Osteoblast (primary cell): ENCODE results near the gene SLC25A21. TPM values are rescaled to one million over a fixed set of nuclear protein-coding genes. Genes with fewer than 3 reads are reported as not detected.

Experiments used
- DNase-seq: peaks from one replicate; pipeline ENCODE4 v3.0.0; 2011; ENCODE audit warnings: low spot score, mixed read lengths; ENCODE audit not compliant: insufficient read length; ENCODE audit errors: missing footprints
- H2AFZ ChIP-seq: 2 replicates; pipeline ENCODE4 v1.6.0; 2011; ENCODE audit warnings: mild to moderate bottlenecking, low read length
- H3K27ac ChIP-seq: 2 replicates; pipeline ENCODE4 v1.5.1; 2011; ENCODE audit warnings: mild to moderate bottlenecking, low read depth, low read length, moderate library complexity
- H3K27me3 ChIP-seq: 2 replicates; pipeline ENCODE4 v1.6.0; 2012; ENCODE audit warnings: mild to moderate bottlenecking, control low read depth, inconsistent platforms, low read length, moderate library complexity; ENCODE audit not compliant: insufficient read depth
- H3K36me3 ChIP-seq: 2 replicates; pipeline ENCODE4 v1.5.1; 2011; ENCODE audit warnings: mild to moderate bottlenecking, low read length, control low read depth, moderate library complexity; ENCODE audit not compliant: insufficient read depth
- H3K4me1 ChIP-seq: 2 replicates; pipeline ENCODE4 v1.5.1; 2011; ENCODE audit warnings: mild to moderate bottlenecking, low read length, control low read depth, moderate library complexity; ENCODE audit not compliant: insufficient read depth
- H3K4me2 ChIP-seq: 2 replicates; pipeline ENCODE4 v1.6.0; 2011; ENCODE audit warnings: mild to moderate bottlenecking, low read length; ENCODE audit not compliant: insufficient read depth
- H3K4me3 ChIP-seq: fragments of 200-600 bp; sonication (generic); 3 replicates; pipeline ENCODE4 v1.5.1; 2012; ENCODE audit warnings: mild to moderate bottlenecking, low read length, inconsistent platforms; ENCODE audit not compliant: insufficient read depth
- H3K79me2 ChIP-seq: 2 replicates; pipeline ENCODE4 v1.6.0; 2012; ENCODE audit warnings: mild to moderate bottlenecking, low read length, control low read depth, inconsistent platforms; ENCODE audit not compliant: insufficient read depth
- H3K9me3 ChIP-seq: 2 replicates; pipeline ENCODE4 v1.5.1; 2011; ENCODE audit warnings: low read depth, low read length, control low read depth
- H4K20me1 ChIP-seq: 2 replicates; pipeline ENCODE4 v1.6.0; 2012; ENCODE audit warnings: mild to moderate bottlenecking, low read length, control low read depth; ENCODE audit not compliant: insufficient read depth
- CTCF ChIP-seq: IDR thresholded peaks from 2 replicates; pipeline ENCODE4 v1.5.1; 2011; ENCODE audit warnings: mild to moderate bottlenecking, low read depth, low read length, moderate library complexity; ENCODE audit errors: extremely low read depth
- total RNA-seq: library from RNA; depleted of rRNA; stranded (reverse); fragments of >200 nt; gene quantifications from 2 replicates; pipeline ENCODE4 v1.2.3, GENCODE V29; 2012

The SLC25A21 gene
- total RNA-seq, 1 donor: 0.72 TPM

- no peaks in the 10 kb centered on the region for H3K9me3 ChIP-seq
- no peaks in the 10 kb centered on the region for H3K36me3 ChIP-seq
- TF ChIP-seq CTCF: no peak
- H3K27me3 ChIP-seq: no peaks in the 10 kb centered on the region
- peaks cover 3% of the 10 kb centered on the region for H3K4me1 ChIP-seq
- no peak overlapping the region for H3K4me3 ChIP-seq
- peak; percentile 17 for DNase-seq
- no peak overlapping the region for H2AFZ ChIP-seq
- H3K27ac ChIP-seq: no peak overlapping the region
- no peaks in the 10 kb centered on the region for H3K79me2 ChIP-seq
- H4K20me1 ChIP-seq: no peaks in the 10 kb centered on the region
- H3K4me2 ChIP-seq: no peak overlapping the region
Measured at GRCh38 chr14:37048666-37049071, 123.7 kb downstream of the SLC25A21 start.

- no peaks in the 10 kb centered on the region for H3K36me3 ChIP-seq
- H3K27me3 ChIP-seq: no peaks in the 10 kb centered on the region
- no peak overlapping the region for H3K4me3 ChIP-seq
- H2AFZ ChIP-seq: no peak overlapping the region
- H3K9me3 ChIP-seq: no peaks in the 10 kb centered on the region
- TF ChIP-seq CTCF: no peak
- no peaks in the 10 kb centered on the region for H4K20me1 ChIP-seq
- peak overlapping the region; percentile 17 for H3K4me2 ChIP-seq
- H3K79me2 ChIP-seq: no peaks in the 10 kb centered on the region
- H3K4me1 ChIP-seq: peaks cover 3% of the 10 kb centered on the region
- DNase-seq: no peak
- H3K27ac ChIP-seq: no peak overlapping the region
Measured at GRCh38 chr14:37047996-37048395, 124.4 kb downstream of the SLC25A21 start.

GRCh38 chr14:37047226-37047625 lies 125.2 kb downstream of the SLC25A21 start:
- no peak overlapping the region for H2AFZ ChIP-seq
- H3K4me1 ChIP-seq: peaks cover 3% of the 10 kb centered on the region
- no peaks in the 10 kb centered on the region for H3K36me3 ChIP-seq
- H4K20me1 ChIP-seq: no peaks in the 10 kb centered on the region
- no peaks in the 10 kb centered on the region for H3K79me2 ChIP-seq
- H3K4me2 ChIP-seq: no peak overlapping the region
- no peak overlapping the region for H3K27ac ChIP-seq
- no peak for DNase-seq
- H3K4me3 ChIP-seq: no peak overlapping the region
- H3K9me3 ChIP-seq: no peaks in the 10 kb centered on the region
- no peak for TF ChIP-seq CTCF
- no peaks in the 10 kb centered on the region for H3K27me3 ChIP-seq

GRCh38 chr14:37046815-37047214 lies 125.6 kb downstream of the SLC25A21 start:
- Histone ChIP-seq H3K4me1 (peaks cover 3% of the 10 kb centered on the region), H4K20me1 (no peaks in the 10 kb centered on the region), H3K4me3 (no peak overlapping the region), H3K36me3 (no peaks in the 10 kb centered on the region), H3K27ac (no peak overlapping the region), H3K9me3 (no peaks in the 10 kb centered on the region), H2AFZ (no peak overlapping the region), H3K79me2 (no peaks in the 10 kb centered on the region), H3K4me2 (no peak overlapping the region), H3K27me3 (no peaks in the 10 kb centered on the region)
- no peak for DNase-seq
- TF ChIP-seq CTCF: no peak
